Natural killer cell (primary cell): ENCODE results near the gene CACNA2D2. TPM values are rescaled to one million over a fixed set of nuclear protein-coding genes. Genes with fewer than 3 reads are reported as not detected.
"Not testable (repeated sequence)": the region's sequence is repeated elsewhere in the genome, so short reads cannot be mapped to it uniquely, and the experiment has no call there.

Source experiments
- ATAC-seq, 3 donors: fragments of 150-1000 bp in 2 of 3; fragments of 200-7000 bp in 1 of 3; cut with Tn5 transposase; 1 replicate in 1 of 3; 2 replicates in 2 of 3; pipeline ENCODE4 v1.10.0; 2021; ENCODE audit warnings: mild to moderate bottlenecking in 2 of 3, moderate library complexity in 2 of 3
- DNase-seq, 2 donors: peaks; one replicate each; pipeline versions ENCODE4 v3.0.0 to v3.0.0-alpha.2; 2013 to 2021; ENCODE audit warnings: mixed read lengths in 1 of 2
- H3K27ac ChIP-seq: one replicate; pipeline ENCODE4 v1.5.1; 2013; ENCODE audit warnings: mild to moderate bottlenecking, low read length
- H3K27me3 ChIP-seq: one replicate; pipeline ENCODE4 v1.6.1; 2013; ENCODE audit warnings: low read length; ENCODE audit not compliant: control insufficient read depth, insufficient read depth
- H3K36me3 ChIP-seq: one replicate; pipeline ENCODE4 v1.6.1; 2013; ENCODE audit warnings: low read length; ENCODE audit not compliant: control insufficient read depth, insufficient read depth
- H3K4me1 ChIP-seq: one replicate; pipeline ENCODE4 v1.6.1; 2013; ENCODE audit warnings: low read length; ENCODE audit not compliant: control insufficient read depth, insufficient read depth
- H3K4me3 ChIP-seq: one replicate; pipeline ENCODE4 v1.5.1; 2013; ENCODE audit warnings: low read length
- H3K9me3 ChIP-seq: one replicate; pipeline ENCODE4 v1.6.1; 2013; ENCODE audit warnings: low read length; ENCODE audit not compliant: control insufficient read depth, insufficient read depth
- H3K27ac Mint-ChIP-seq, 2 donors: one replicate each; pipeline ENCODE4 v1.8.0; 2022; ENCODE audit warnings: mild to moderate bottlenecking in 2 of 2, mixed read lengths in 2 of 2, moderate library complexity in 1 of 2
- H3K27me3 Mint-ChIP-seq, 2 donors: one replicate each; pipeline ENCODE4 v1.8.0; 2022; ENCODE audit warnings: low read depth in 2 of 2, mixed read lengths in 2 of 2
- H3K36me3 Mint-ChIP-seq: one replicate; pipeline ENCODE4 v1.8.0; 2022; ENCODE audit warnings: mixed read lengths
- H3K4me1 Mint-ChIP-seq, 2 donors: one replicate each; pipeline ENCODE4 v1.8.0; 2022; ENCODE audit warnings: mixed read lengths in 2 of 2
- H3K4me3 Mint-ChIP-seq: one replicate; pipeline ENCODE4 v1.8.0; 2022; ENCODE audit warnings: mild to moderate bottlenecking, moderate library complexity, mixed read lengths
- H3K9me3 Mint-ChIP-seq, 2 donors: one replicate each; pipeline ENCODE4 v1.8.0; 2022; ENCODE audit warnings: mixed read lengths in 2 of 2
- CTCF ChIP-seq: fragments of 200-600 bp; IDR thresholded peaks from one replicate; pipeline ENCODE4 v1.8.0; 2022; ENCODE audit warnings: antibody characterized with exemption
- WGBS: methylation state at CpG from one replicate; pipeline ENCODE4 v1.1.7; 2013; ENCODE audit warnings: missing lambda C conversion rate; ENCODE audit not compliant: insufficient coverage; 5-methylcytosine and 5-hydroxymethylcytosine counted together
- intact Hi-C: fragments of 100-400 bp; cut with micrococcal nuclease; formaldehyde crosslinking; loops from one replicate; pipeline ENCODE4 v1.14.2; 2022
- total RNA-seq, 4 donors: library from RNA; stranded (reverse); fragments of 120-200 nt in 1 of 4; gene quantifications; one replicate each; pipeline versions ENCODE4 v1.2.3 to v1.2.4, GENCODE V29; 2013 to 2022

The CACNA2D2 gene
- total RNA-seq, 3 donors from 2014 or later (not counting 1 experiment from before 2014, with no cell fraction given) = 36.5 to 56.4 (median 43.8) TPM

DNA sequence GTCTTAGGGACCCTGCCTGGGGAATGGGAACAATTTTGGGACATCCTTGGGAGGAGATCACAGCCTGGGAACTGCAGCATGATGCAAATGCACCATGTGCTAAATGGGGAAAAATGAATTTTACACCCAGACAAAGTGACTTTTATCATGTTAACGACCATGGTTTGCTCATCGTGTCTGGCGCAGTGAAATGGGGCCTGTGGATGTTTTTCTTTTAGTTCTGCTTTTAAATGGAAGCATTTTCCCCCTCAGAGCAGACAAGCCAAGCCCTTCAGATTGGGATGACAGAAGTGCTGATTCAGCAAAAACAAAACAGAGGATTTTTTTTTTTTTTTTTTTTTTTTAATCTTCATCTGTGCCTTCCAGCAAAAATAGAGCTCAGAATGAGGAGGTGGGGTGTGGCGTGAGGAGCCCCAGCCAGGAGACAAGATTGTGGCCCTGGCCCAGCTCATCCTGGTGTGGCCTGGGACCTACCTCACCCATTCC is 14.3 kb upstream of the CACNA2D2 start:
- no peak overlapping the region for H3K4me3 Mint-ChIP-seq
- H3K36me3 Mint-ChIP-seq = no peaks in the 10 kb centered on the region
- no peak overlapping the region for H3K4me3 ChIP-seq
- intact Hi-C loops = loop anchor here (2.0 kb wide), 1 partner anchor 33 kb away; no protein-coding TSS in a partner anchor
- DNase-seq (no peak), ATAC-seq (no peak)
- H3K4me1 Mint-ChIP-seq = peaks cover 25 to 32% of the 10 kb centered on the region in 2 donors
- no peak overlapping the region for H3K27ac Mint-ChIP-seq
- no peaks in the 10 kb centered on the region for H3K9me3 ChIP-seq
- no peaks in the 10 kb centered on the region for H3K36me3 ChIP-seq
- H3K27me3 Mint-ChIP-seq = no peaks in the 10 kb centered on the region
- H3K4me1 ChIP-seq = peaks cover 23% of the 10 kb centered on the region
- no peak overlapping the region for H3K27ac ChIP-seq
- no peaks in the 10 kb centered on the region for H3K27me3 ChIP-seq
- H3K9me3 Mint-ChIP-seq = no peaks in the 10 kb centered on the region
- 88% methylated on average over 4 of the region's 4 CpGs for WGBS
- no peak for TF ChIP-seq CTCF

DNA sequence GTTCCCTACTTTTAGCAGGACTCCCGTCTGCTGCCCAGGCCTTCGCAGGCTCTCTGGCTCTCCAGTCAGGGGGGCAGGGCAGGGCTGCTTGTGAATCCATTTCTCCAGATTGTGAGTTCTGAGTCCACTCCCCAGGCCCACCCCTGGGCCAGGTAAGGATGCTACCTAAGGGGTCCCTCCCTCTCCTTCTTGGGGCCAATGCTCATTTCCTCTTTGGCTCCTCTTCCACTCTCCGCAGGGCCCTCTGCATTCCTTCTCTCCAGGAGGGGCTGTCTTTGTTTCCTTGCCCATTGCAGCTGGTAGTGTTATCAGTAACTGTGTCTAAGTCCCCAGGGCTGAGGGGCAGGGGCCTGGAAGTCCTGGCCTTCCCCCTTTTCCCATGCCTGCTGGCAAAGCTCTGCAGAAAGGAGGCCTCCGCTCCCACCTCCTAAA is 13.0 kb upstream of the CACNA2D2 start:
- intact Hi-C loops = no loop called here

GRCh38 chr3:50515565-50516439 is 12.4 kb upstream of the CACNA2D2 start:
- Mint-ChIP-seq H3K27me3 (no peaks in the 10 kb centered on the region), H3K4me1 (peaks cover 25 to 32% of the 10 kb centered on the region in 2 donors), H3K4me3 (no peak overlapping the region), H3K27ac (peak overlapping the region in 1 of 2 donors; percentile 55), H3K9me3 (no peaks in the 10 kb centered on the region), H3K36me3 (no peaks in the 10 kb centered on the region)
- Histone ChIP-seq H3K36me3 (no peaks in the 10 kb centered on the region), H3K4me1 (peaks cover 23% of the 10 kb centered on the region), H3K4me3 (no peak overlapping the region), H3K27ac (peak overlapping the region; percentile 28), H3K9me3 (no peaks in the 10 kb centered on the region), H3K27me3 (no peaks in the 10 kb centered on the region)
- intact Hi-C loops = no loop called here
- DNase-seq (peak in 1 of 2 donors; percentile 22), ATAC-seq (peak; percentile 52 to 79 (median 76))
- WGBS = 22% methylated on average over 21 of the region's 22 CpGs
- no peak for TF ChIP-seq CTCF

More for the DNA sequence above, 13.0 kb upstream of the CACNA2D2 start:
- no peak overlapping the region for H3K4me3 ChIP-seq
- peaks cover 25 to 32% of the 10 kb centered on the region in 2 donors for H3K4me1 Mint-ChIP-seq
- no peaks in the 10 kb centered on the region for H3K27me3 Mint-ChIP-seq
- H3K9me3 ChIP-seq = no peaks in the 10 kb centered on the region
- H3K4me1 ChIP-seq = peaks cover 23% of the 10 kb centered on the region
- peak overlapping the region in 1 of 2 donors; percentile 55 for H3K27ac Mint-ChIP-seq
- ATAC-seq (no peak), DNase-seq (no peak)
- no peaks in the 10 kb centered on the region for H3K36me3 Mint-ChIP-seq
- WGBS = 100% methylated on average over 4 of the region's 4 CpGs
- H3K36me3 ChIP-seq = no peaks in the 10 kb centered on the region
- H3K27me3 ChIP-seq = no peaks in the 10 kb centered on the region
- peak overlapping the region; percentile 52 for H3K4me3 Mint-ChIP-seq
- no peak for TF ChIP-seq CTCF
- H3K27ac ChIP-seq = peak overlapping the region; percentile 28
- no peaks in the 10 kb centered on the region for H3K9me3 Mint-ChIP-seq

DNA sequence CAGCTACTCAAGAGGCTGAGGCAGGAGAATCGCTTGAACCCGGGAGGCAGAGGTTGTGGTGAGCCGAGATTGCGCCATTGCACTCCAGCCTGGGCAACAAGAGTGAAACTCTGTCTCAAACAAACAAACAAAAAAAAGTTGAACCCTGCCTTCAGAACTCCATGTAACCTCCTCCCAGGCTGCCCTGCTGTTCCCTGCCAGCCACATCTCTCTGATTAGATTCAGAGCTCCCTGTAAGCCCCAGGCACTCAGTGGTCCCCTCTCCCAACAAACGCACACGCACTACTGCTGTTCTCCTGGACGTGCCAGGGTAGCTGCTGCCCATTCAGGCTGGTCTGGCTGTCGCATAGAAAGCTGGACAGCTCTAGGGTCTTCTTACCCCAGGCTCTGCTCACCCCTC is 9.5 kb upstream of the CACNA2D2 start:
- ATAC-seq, intact Hi-C loops: not testable (repeated sequence)
- WGBS = 98% methylated on average over 8 of the region's 8 CpGs

More for the DNA sequence above, 9.5 kb upstream of the CACNA2D2 start:
- not testable (repeated sequence) for H3K36me3 ChIP-seq, H3K27me3 Mint-ChIP-seq, H3K27ac Mint-ChIP-seq, H3K27me3 ChIP-seq, DNase-seq, H3K9me3 Mint-ChIP-seq, H3K27ac ChIP-seq, H3K4me3 Mint-ChIP-seq, H3K9me3 ChIP-seq, H3K4me3 ChIP-seq, H3K36me3 Mint-ChIP-seq
- H3K4me1 ChIP-seq = peaks cover 16% of the 10 kb centered on the region
- peaks cover 15 to 27% of the 10 kb centered on the region in 2 donors for H3K4me1 Mint-ChIP-seq
